Panc1 (cell line): ENCODE data around the gene MOV10L1. TPM values are rescaled to one million over a fixed set of nuclear protein-coding genes. Genes with fewer than 3 reads are reported as not detected.

Experiments used
- ATAC-seq: fragments of 200-7000 bp; cut with Tn5 transposase; 2 replicates; pipeline ENCODE4 v1.9.1; 2020; ENCODE audit warnings: mild to moderate bottlenecking, moderate library complexity
- BruUV-seq: library from RNA; stranded (reverse); fragments of 400-500 nt; replicated peaks from 2 replicates; lab custom pipeline; 2021; lab: Mats Ljungman, UMichigan
- CTCF ChIA-PET: fragments of 300-600 bp; sonication (Branson Sonifier 250); formaldehyde crosslinking; loops from one replicate; lab custom pipeline; 2022; ENCODE audit warnings: antibody characterized with exemption; lab: Charles Lee
- POLR2A ChIA-PET: fragments of 300-600 bp; sonication (Branson Sonifier 250); formaldehyde crosslinking; loops from one replicate; lab custom pipeline; 2022; ENCODE audit warnings: antibody characterized with exemption; lab: Charles Lee
- DNase-seq: peaks from one replicate; pipeline ENCODE4 v3.0.0-alpha.2; 2010; ENCODE audit warnings: low read depth, low spot score
- H3K27ac ChIP-seq: 2 replicates; pipeline ENCODE4 v1.5.1; 2011; ENCODE audit warnings: mild to moderate bottlenecking, low read length, inconsistent platforms
- H3K27me3 ChIP-seq: fragments of 200-500 bp; sonication (Bioruptor generic); 2 replicates; pipeline ENCODE4 v1.6.0; 2014; ENCODE audit warnings: low read length, inconsistent platforms; ENCODE audit not compliant: control insufficient read depth, insufficient read depth
- H3K36me3 ChIP-seq: fragments of 200-500 bp; sonication (Bioruptor generic); 2 replicates; pipeline ENCODE4 v1.5.1; 2014; ENCODE audit warnings: inconsistent platforms, mild to moderate bottlenecking, low read length, moderate library complexity; ENCODE audit not compliant: control insufficient read depth, insufficient read depth
- H3K4me1 ChIP-seq: 2 replicates; pipeline ENCODE4 v1.5.1; 2011; ENCODE audit warnings: inconsistent platforms, mild to moderate bottlenecking, low read length, moderate library complexity; ENCODE audit not compliant: control insufficient read depth, insufficient read depth
- H3K4me3 ChIP-seq, 2 experiments: 2 replicates each; pipeline ENCODE4 v1.5.1; 2011 to 2012; ENCODE audit warnings: low read depth in 2 of 2, low read length in 2 of 2, mild to moderate bottlenecking in 2 of 2, inconsistent platforms in 1 of 2, moderate library complexity in 1 of 2
- H3K9me3 ChIP-seq: fragments of 200-500 bp; sonication (Bioruptor generic); 2 replicates; pipeline ENCODE4 v1.5.1; 2014; ENCODE audit warnings: low read depth, mild to moderate bottlenecking, inconsistent platforms, low read length, moderate library complexity; ENCODE audit not compliant: control insufficient read depth, insufficient read depth
- POLR2AphosphoS5 ChIP-seq: IDR thresholded peaks from 2 replicates; pipeline ENCODE4 v1.6.1; 2012; ENCODE audit warnings: mild to moderate bottlenecking, low read depth, low read length, moderate library complexity
- SIN3A ChIP-seq: IDR thresholded peaks from 2 replicates; pipeline ENCODE4 v1.6.1; 2012; ENCODE audit warnings: low read depth, mild to moderate bottlenecking, low read length, moderate library complexity, borderline replicate concordance; ENCODE audit not compliant: insufficient read depth
- TCF7L2 ChIP-seq: IDR thresholded peaks from 2 replicates; pipeline ENCODE4 v1.6.1; 2011; ENCODE audit warnings: mild to moderate bottlenecking, low read depth, low read length, inconsistent platforms
- in situ Hi-C: cut with HindIII; loops from 2 replicates; pipeline ENCODE4 v1.10.0; 2016; ENCODE audit warnings: low sequenced_read_pairs, low pct_unique_long_range_greater_than_20kb
- intact Hi-C: fragments of 100-400 bp; cut with micrococcal nuclease; formaldehyde crosslinking; loops from one replicate; pipeline ENCODE4 v1.10.0; 2022; ENCODE audit not compliant: unreplicated experiment
- total RNA-seq: library from RNA; stranded (reverse); gene quantifications from one replicate; pipeline ENCODE4 v1.2.1, GENCODE V29; 2021; ENCODE audit not compliant: unreplicated experiment
- TF ChIP-seq, protein P1 (sequence below), 2 experiments: IDR thresholded peaks; 2 replicates each; pipeline ENCODE4 v1.6.1; 2011 to 2012; ENCODE audit warnings: low read depth in 2 of 2, control low read depth in 1 of 2, low read length in 1 of 2, mild to moderate bottlenecking in 1 of 2, moderate library complexity in 1 of 2; ENCODE audit not compliant: insufficient read depth in 1 of 2
- TF ChIP-seq, protein P2 (sequence below): fragments of 450-650 bp; IDR thresholded peaks from 2 replicates; pipeline ENCODE4 v1.5.1; 2017; ENCODE audit warnings: mild to moderate bottlenecking

MOV10L1 gene
- total RNA-seq, 1 experiment from 2014 or later = 0.10 TPM

DNA sequence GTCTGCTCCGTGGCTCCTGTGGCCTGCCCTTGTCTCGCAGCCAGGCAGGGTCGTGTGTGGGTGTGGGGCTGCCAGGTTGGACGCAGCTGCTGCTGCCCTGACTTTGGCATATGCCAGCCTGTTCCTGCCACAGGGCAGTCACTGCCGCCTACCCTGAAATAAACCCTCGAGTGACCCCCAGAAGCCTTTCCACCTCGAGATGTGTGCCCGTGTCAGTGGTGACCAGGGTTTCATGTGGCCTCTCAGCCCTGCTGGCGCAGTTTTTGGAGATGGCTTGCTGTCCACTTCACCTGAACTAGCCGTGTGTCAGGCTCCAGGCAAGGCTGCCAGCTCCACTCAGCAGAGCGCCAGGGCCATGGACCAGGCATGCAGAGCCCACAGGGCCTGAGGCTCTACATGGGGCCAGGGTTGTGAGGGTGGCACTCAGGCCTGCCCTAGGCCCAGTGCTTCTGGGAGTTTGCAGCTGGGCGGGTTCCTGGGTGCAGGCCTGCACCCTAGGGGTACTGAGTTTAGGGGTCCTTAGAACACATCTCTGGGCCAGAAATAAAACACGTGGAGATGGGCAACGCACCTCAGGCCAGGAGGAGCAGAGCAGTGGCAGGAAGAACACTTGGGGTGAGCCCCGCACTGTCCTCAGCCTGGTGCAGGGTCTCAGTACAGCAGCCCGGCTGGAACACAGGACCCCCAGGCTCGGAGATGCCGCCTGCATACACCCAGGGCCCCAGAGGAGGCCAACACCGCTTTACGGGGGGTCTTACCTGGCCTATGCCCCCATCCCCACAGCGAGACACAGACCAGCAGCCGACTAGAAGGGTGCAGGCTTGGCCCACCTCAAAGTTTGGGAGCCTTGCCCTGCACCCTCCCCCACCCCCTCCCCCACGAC, 71.9 kb downstream of the MOV10L1 start:
- no peaks in the 10 kb centered on the region for H3K9me3 ChIP-seq
- no peaks in the 10 kb centered on the region for H3K4me1 ChIP-seq
- in situ Hi-C loops (no loop called here), intact Hi-C loops (no loop called here)
- no TSS peak for BruUV-seq
- no peaks in the 10 kb centered on the region for H3K27me3 ChIP-seq
- no peak overlapping the region for H3K4me3 ChIP-seq
- no peak overlapping the region for H3K27ac ChIP-seq
- H3K36me3 ChIP-seq = no peaks in the 10 kb centered on the region
- DNase-seq (no peak), ATAC-seq (no peak)
- ChIA-PET CTCF (no interaction called here), POLR2A (no interaction called here)
- no peak for TF ChIP-seq POLR2AphosphoS5
- TF ChIP-seq, protein P1, sequence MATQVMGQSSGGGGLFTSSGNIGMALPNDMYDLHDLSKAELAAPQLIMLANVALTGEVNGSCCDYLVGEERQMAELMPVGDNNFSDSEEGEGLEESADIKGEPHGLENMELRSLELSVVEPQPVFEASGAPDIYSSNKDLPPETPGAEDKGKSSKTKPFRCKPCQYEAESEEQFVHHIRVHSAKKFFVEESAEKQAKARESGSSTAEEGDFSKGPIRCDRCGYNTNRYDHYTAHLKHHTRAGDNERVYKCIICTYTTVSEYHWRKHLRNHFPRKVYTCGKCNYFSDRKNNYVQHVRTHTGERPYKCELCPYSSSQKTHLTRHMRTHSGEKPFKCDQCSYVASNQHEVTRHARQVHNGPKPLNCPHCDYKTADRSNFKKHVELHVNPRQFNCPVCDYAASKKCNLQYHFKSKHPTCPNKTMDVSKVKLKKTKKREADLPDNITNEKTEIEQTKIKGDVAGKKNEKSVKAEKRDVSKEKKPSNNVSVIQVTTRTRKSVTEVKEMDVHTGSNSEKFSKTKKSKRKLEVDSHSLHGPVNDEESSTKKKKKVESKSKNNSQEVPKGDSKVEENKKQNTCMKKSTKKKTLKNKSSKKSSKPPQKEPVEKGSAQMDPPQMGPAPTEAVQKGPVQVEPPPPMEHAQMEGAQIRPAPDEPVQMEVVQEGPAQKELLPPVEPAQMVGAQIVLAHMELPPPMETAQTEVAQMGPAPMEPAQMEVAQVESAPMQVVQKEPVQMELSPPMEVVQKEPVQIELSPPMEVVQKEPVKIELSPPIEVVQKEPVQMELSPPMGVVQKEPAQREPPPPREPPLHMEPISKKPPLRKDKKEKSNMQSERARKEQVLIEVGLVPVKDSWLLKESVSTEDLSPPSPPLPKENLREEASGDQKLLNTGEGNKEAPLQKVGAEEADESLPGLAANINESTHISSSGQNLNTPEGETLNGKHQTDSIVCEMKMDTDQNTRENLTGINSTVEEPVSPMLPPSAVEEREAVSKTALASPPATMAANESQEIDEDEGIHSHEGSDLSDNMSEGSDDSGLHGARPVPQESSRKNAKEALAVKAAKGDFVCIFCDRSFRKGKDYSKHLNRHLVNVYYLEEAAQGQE (IDR thresholded peaks at IDR 0.05; ENCODE audit: insufficient read depth in 1 of 2, low read depth in 2 of 2, low read length in 1 of 2) = no peak
- no peak for TF ChIP-seq TCF7L2
- TF ChIP-seq, protein P2, sequence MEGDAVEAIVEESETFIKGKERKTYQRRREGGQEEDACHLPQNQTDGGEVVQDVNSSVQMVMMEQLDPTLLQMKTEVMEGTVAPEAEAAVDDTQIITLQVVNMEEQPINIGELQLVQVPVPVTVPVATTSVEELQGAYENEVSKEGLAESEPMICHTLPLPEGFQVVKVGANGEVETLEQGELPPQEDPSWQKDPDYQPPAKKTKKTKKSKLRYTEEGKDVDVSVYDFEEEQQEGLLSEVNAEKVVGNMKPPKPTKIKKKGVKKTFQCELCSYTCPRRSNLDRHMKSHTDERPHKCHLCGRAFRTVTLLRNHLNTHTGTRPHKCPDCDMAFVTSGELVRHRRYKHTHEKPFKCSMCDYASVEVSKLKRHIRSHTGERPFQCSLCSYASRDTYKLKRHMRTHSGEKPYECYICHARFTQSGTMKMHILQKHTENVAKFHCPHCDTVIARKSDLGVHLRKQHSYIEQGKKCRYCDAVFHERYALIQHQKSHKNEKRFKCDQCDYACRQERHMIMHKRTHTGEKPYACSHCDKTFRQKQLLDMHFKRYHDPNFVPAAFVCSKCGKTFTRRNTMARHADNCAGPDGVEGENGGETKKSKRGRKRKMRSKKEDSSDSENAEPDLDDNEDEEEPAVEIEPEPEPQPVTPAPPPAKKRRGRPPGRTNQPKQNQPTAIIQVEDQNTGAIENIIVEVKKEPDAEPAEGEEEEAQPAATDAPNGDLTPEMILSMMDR = no peak
- no peak for TF ChIP-seq SIN3A

DNA sequence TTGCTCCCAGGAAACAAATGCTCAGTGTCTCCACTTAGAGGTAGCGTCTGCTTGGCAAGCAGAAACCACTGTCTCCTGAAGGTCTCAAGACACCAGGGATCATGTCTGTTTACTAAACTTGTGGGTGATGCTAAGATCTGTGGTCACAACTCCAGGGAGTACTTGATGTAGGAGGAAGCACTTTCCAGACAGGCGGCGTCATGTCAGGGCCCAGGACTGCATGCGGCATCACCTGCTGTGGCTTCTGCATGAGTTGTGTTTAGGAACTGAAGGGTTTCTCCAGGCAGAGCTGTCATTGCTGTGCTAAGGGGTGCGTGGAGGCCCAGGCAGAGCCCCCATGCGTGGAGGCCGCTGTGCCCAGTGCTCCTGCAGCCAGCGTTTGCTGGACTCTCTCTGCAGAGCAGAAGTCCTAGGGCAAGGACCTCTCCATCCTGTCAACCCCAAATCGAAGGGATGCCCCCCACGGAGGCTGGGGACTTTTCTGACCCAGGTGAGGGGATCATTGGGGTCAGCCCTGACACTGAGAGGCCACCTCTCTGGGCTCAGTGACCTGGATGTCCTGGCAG, 72.7 kb downstream of the MOV10L1 start:
- Histone ChIP-seq H3K9me3 (no peaks in the 10 kb centered on the region), H3K27me3 (no peaks in the 10 kb centered on the region), H3K36me3 (no peaks in the 10 kb centered on the region), H3K4me3 (no peak overlapping the region), H3K27ac (no peak overlapping the region), H3K4me1 (no peaks in the 10 kb centered on the region)
- TF ChIP-seq, protein P1 (IDR thresholded peaks at IDR 0.05; ENCODE audit: insufficient read depth in 1 of 2, low read depth in 2 of 2, low read length in 1 of 2) = no peak
- TF ChIP-seq TCF7L2 = no peak
- TF ChIP-seq POLR2AphosphoS5 = no peak
- TF ChIP-seq, protein P2 = no peak
- TF ChIP-seq SIN3A = no peak
- in situ Hi-C loops = no loop called here
- DNase-seq = no peak
- intact Hi-C loops = no loop called here
- CTCF ChIA-PET = no interaction called here
- ATAC-seq = no peak
- no TSS peak for BruUV-seq
- POLR2A ChIA-PET = no interaction called here
